Brain microvascular endothelial cell (primary cell): ENCODE measurements around the gene ACOT9.

Experiments
- DNase-seq: peaks from one replicate; pipeline ENCODE4 v3.0.0-alpha.2; 2020
- H3K27ac ChIP-seq: fragments of 250-450 bp; sonication (Bioruptor Pico); 2 replicates; pipeline ENCODE4 v1.5.1; 2020; ENCODE audit warnings: mild to moderate bottlenecking, moderate library complexity
- H3K27me3 ChIP-seq: fragments of 250-450 bp; sonication (Bioruptor Pico); replicated peaks from 2 replicates; pipeline ENCODE4 v1.5.1; 2020; ENCODE audit warnings: mild to moderate bottlenecking
- H3K36me3 ChIP-seq: fragments of 250-450 bp; sonication (Bioruptor Pico); replicated peaks from 2 replicates; pipeline ENCODE4 v1.5.1; 2020; ENCODE audit warnings: mild to moderate bottlenecking
- H3K4me3 ChIP-seq: 2 replicates; pipeline ENCODE4 v1.5.1; 2011; ENCODE audit warnings: low read depth, mild to moderate bottlenecking, control low read depth, low read length, moderate library complexity
- in situ Hi-C: cut with HindIII; loops from 2 replicates; pipeline ENCODE4 v1.10.0; 2017; ENCODE audit warnings: low sequenced_read_pairs, low pct_ligation_motif_present
- TF ChIP-seq, protein P1 (sequence below): IDR thresholded peaks from 2 replicates; pipeline ENCODE4 v1.5.1; 2011; ENCODE audit warnings: low read depth, mild to moderate bottlenecking, moderate library complexity, low read length, control low read depth, inconsistent platforms; ENCODE audit errors: missing control alignments

ACOT9 gene

DNA sequence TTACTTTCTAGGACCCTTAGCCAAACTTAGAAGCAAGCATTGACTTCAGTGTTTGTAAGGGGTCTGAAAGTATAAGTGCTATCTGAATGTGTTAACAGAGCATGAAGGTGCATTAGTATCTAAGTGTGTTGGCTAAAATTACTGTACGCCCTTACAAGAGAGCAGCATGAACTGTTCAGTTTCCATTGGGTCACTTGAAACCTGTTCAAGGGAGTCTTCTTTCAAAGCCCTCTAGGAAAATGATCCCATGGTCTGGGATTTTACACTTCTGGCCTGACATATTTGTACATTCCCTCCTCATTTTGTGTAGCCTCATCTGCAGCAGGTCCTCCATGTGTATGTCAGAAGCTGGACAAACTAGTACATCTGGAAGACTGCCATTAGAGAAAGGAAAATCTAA, 72.5 kb downstream of the ACOT9 start:
- H3K4me3 ChIP-seq = no peak overlapping the region
- in situ Hi-C loops = no loop called here
- no peak overlapping the region for H3K27ac ChIP-seq
- H3K36me3 ChIP-seq = no peaks in the 10 kb centered on the region
- no peak for DNase-seq
- TF ChIP-seq, protein P1, sequence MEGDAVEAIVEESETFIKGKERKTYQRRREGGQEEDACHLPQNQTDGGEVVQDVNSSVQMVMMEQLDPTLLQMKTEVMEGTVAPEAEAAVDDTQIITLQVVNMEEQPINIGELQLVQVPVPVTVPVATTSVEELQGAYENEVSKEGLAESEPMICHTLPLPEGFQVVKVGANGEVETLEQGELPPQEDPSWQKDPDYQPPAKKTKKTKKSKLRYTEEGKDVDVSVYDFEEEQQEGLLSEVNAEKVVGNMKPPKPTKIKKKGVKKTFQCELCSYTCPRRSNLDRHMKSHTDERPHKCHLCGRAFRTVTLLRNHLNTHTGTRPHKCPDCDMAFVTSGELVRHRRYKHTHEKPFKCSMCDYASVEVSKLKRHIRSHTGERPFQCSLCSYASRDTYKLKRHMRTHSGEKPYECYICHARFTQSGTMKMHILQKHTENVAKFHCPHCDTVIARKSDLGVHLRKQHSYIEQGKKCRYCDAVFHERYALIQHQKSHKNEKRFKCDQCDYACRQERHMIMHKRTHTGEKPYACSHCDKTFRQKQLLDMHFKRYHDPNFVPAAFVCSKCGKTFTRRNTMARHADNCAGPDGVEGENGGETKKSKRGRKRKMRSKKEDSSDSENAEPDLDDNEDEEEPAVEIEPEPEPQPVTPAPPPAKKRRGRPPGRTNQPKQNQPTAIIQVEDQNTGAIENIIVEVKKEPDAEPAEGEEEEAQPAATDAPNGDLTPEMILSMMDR = no peak
- no peaks in the 10 kb centered on the region for H3K27me3 ChIP-seq

DNA sequence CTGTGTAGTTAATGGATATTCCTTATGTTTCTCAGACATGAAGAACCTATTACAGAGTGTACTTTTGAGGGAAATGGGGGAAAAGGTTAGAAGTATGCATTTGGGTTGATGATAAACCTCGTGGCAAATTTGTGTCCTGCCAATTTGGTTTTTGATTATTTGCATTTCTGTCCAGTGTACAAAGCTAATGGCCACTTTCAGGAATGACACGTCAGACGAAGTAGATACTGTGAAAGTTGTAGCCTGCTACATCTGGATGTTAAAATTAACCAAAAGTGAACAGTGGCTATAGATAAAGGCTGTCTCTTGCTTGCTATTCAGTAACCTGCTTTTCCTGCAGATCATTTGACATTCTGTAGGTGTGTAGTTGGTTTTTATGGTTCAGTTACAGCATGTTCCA, 74.7 kb downstream of the ACOT9 start:
- TF ChIP-seq, protein P1 = no peak
- H3K27ac ChIP-seq = peak overlapping the region; percentile 36
- in situ Hi-C loops = no loop called here
- peak overlapping the region; percentile 76 for H3K4me3 ChIP-seq
- H3K36me3 ChIP-seq = no peaks in the 10 kb centered on the region
- H3K27me3 ChIP-seq = no peaks in the 10 kb centered on the region
- DNase-seq = no peak

DNA sequence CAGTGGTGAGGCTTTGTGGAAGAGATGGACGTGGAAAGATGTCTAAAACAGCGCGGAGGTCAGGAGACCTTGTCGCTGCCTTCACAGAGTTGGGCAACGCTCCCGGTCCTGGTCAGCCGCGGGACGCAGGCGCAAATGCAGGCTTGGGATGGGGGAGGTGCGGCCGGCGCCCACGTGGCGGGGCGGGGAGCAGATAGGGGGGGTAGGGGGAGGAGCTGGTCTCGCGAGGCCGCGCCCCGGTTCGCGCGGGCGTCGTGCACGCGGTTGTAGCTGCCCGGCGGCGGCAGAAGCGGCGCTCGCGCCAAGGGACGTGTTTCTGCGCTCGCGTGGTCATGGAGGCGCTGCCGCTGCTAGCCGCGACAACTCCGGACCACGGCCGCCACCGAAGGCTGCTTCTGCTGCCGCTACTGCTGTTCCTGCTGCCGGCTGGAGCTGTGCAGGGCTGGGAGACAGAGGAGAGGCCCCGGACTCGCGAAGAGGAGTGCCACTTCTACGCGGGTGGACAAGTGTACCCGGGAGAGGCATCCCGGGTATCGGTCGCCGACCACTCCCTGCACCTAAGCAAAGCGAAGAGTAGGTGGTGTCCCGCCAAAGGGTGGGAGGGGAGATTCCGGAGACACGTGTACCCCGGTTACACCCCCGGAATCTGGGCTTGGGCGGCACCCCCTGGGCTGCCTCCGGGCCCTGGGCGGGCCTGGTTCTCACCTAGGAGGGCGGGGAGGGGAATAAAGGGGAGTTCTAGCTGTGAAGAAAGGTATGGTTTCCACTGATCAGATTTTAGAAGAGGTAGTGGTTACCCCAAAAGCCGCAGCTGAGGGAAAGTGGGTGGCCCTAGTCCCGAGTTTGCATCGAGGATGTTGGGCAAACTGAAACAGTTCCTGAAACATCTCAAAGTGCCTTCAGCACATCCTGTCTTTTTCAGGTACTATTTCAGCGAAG, 75.6 kb downstream of the ACOT9 start, which contains the start of gene PRDX4:
Gene PRDX4, plus strand, starts transcription at position 255 of the 939 bp plus-strand sequence. Its CDS starts 78 bp downstream, at position 333.
- DNase-seq = peak; percentile 78
- Histone ChIP-seq H3K4me3 (peak within 1 kb of the TSS; percentile 76), H3K27ac (peak within 1 kb of the TSS; percentile 36), H3K36me3 (no peaks in the 10 kb centered on the region), H3K27me3 (no peaks in the 10 kb centered on the region)
- TF ChIP-seq, protein P1 = no peak
- in situ Hi-C loops = no loop called here

DNA sequence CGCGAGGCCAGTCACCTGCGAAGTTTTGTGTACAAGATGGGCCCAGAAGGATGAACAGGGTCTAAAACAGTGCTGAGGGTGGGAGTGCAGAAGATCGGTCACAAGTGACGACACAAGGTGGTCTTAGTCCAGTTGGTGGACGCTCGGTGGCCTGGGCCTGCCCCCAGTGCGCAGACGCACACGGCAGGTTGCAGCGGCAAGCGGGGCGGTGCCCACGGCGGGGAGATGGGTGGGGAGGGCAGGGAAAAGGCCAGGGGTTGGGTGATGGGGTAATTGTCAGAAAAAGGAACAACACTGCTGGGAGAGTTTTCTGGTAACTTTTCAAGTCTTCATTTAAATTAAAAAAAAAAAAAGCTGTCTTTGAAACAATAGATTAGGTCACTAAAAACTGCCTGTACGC, 76.8 kb downstream of the ACOT9 start:
- in situ Hi-C loops = no loop called here
- H3K4me3 ChIP-seq = no peak overlapping the region
- TF ChIP-seq, protein P1 = no peak
- no peak overlapping the region for H3K27ac ChIP-seq
- H3K27me3 ChIP-seq = no peaks in the 10 kb centered on the region
- no peak for DNase-seq
- H3K36me3 ChIP-seq = no peaks in the 10 kb centered on the region

DNA sequence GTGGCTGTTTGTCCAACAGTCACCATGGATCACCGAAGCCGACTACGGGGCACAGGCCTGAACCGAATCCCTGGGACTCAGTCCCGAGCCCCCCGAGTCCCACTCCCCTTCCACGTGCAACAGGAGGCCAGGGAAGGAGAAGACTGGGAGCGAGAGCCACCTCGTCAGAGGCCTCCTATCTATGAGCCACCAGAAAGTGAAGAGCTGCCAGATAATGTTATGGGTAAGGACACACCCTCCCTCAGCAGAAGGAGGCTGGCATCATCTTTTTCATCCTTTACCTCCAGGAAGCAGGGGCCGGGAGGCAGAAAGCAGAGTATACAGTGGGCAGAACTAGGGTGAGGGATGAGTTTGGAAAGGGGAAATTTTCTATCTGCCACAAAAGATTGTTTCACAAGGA, 78.6 kb downstream of the ACOT9 start:
- no peaks in the 10 kb centered on the region for H3K36me3 ChIP-seq
- TF ChIP-seq, protein P1 = no peak

More for the DNA sequence above, 78.6 kb downstream of the ACOT9 start:
- no peaks in the 10 kb centered on the region for H3K27me3 ChIP-seq
- no peak overlapping the region for H3K4me3 ChIP-seq
- no peak for DNase-seq
- H3K27ac ChIP-seq = no peak overlapping the region
- in situ Hi-C loops = no loop called here
